Muscle of leg (tissue), 11 donors: ENCODE results near the gene GPR162. TPM values are rescaled to one million over a fixed set of nuclear protein-coding genes. Genes with fewer than 3 reads are reported as not detected.

Source experiments
- DNase-seq: peaks from one replicate; pipeline ENCODE4 v3.0.0; 2013
- H3K27ac ChIP-seq: one replicate; pipeline ENCODE4 v1.5.1; 2013; ENCODE audit warnings: mild to moderate bottlenecking, low read length, control low read depth
- H3K27me3 ChIP-seq: one replicate; pipeline ENCODE4 v1.6.1; 2013; ENCODE audit warnings: low read length; ENCODE audit not compliant: control insufficient read depth, insufficient read depth
- H3K36me3 ChIP-seq: one replicate; pipeline ENCODE4 v1.6.1; 2013; ENCODE audit warnings: low read length; ENCODE audit not compliant: control insufficient read depth, insufficient read depth
- H3K4me1 ChIP-seq: one replicate; pipeline ENCODE4 v1.6.1; 2013; ENCODE audit warnings: low read length; ENCODE audit not compliant: control insufficient read depth, insufficient read depth
- H3K4me3 ChIP-seq: one replicate; pipeline ENCODE4 v1.5.1; 2013; ENCODE audit warnings: low read length, control low read depth
- H3K9me3 ChIP-seq: replicated peaks from 2 replicates; pipeline ENCODE4 v1.6.1; 2013; ENCODE audit warnings: low read depth, low read length; ENCODE audit not compliant: control insufficient read depth
- WGBS: methylation state at CpG from one replicate; pipeline ENCODE4 v1.1.5; 2013; ENCODE audit warnings: missing lambda C conversion rate; ENCODE audit not compliant: insufficient coverage; 5-methylcytosine and 5-hydroxymethylcytosine counted together
- polyA plus RNA-seq, 8 donors: library from polyadenylated mRNA; unstranded; fragments of 120-200 nt; gene quantifications; one replicate each; pipeline versions ENCODE4 v1.2.1 to v1.2.3, GENCODE V29; 2013; ENCODE audit warnings: inconsistent platforms in 1 of 8, low replicate concordance in 1 of 8; ENCODE audit not compliant: insufficient read length in 8 of 8, insufficient read depth in 1 of 8
- total RNA-seq: library from RNA; stranded (reverse); fragments of 120-200 nt; gene quantifications from one replicate; pipeline ENCODE4 v1.2.4, GENCODE V29; 2013

Gene GPR162
- total and polyA plus RNA-seq, 9 donors = 11.3 to 27.3 (median 18.9) TPM

GRCh38 chr12:6778574-6779550 lies 42.8 kb upstream of the GPR162 start:
- no peaks in the 10 kb centered on the region for H3K9me3 ChIP-seq
- H3K36me3 ChIP-seq = peaks cover 10% of the 10 kb centered on the region
- peaks cover 13% of the 10 kb centered on the region for H3K27me3 ChIP-seq
- WGBS = 1% methylated on average over 21 of the region's 35 CpGs
- H3K4me3 ChIP-seq = peak overlapping the region; percentile 38
- DNase-seq = peak; percentile 98
- peaks cover 28% of the 10 kb centered on the region for H3K4me1 ChIP-seq
- peak overlapping the region; percentile 91 for H3K27ac ChIP-seq

GRCh38 chr12:6779708-6780432 lies 41.8 kb upstream of the GPR162 start:
- Histone ChIP-seq H3K27me3 (peaks cover 3% of the 10 kb centered on the region), H3K4me1 (peaks cover 24% of the 10 kb centered on the region), H3K4me3 (no peak overlapping the region), H3K27ac (no peak overlapping the region), H3K9me3 (no peaks in the 10 kb centered on the region), H3K36me3 (peaks cover 7% of the 10 kb centered on the region)
- DNase-seq = no peak
- 81% methylated on average over 6 of the region's 6 CpGs for WGBS

- Histone ChIP-seq H3K4me3 (no peak overlapping the region), H3K27ac (no peak overlapping the region), H3K9me3 (no peaks in the 10 kb centered on the region), H3K27me3 (no peaks in the 10 kb centered on the region), H3K4me1 (peaks cover 24% of the 10 kb centered on the region), H3K36me3 (peaks cover 3% of the 10 kb centered on the region)
- WGBS = 60% methylated on average over 1 of the region's 6 CpGs
- no peak for DNase-seq
Observed at GRCh38 chr12:6780573-6780972, 41.0 kb upstream of the GPR162 start.

GRCh38 chr12:6782119-6782518 lies 39.5 kb upstream of the GPR162 start:
- Histone ChIP-seq H3K4me3 (no peak overlapping the region), H3K4me1 (peaks cover 24% of the 10 kb centered on the region), H3K36me3 (no peaks in the 10 kb centered on the region), H3K27me3 (no peaks in the 10 kb centered on the region), H3K9me3 (no peaks in the 10 kb centered on the region), H3K27ac (no peak overlapping the region)
- WGBS = no CpG with 5 or more reads among the region's 6 CpGs
- DNase-seq = no peak

GRCh38 chr12:6782850-6783566 lies 38.6 kb upstream of the GPR162 start:
- Histone ChIP-seq H3K4me3 (no peak overlapping the region), H3K9me3 (no peaks in the 10 kb centered on the region), H3K4me1 (peaks cover 20% of the 10 kb centered on the region), H3K27me3 (no peaks in the 10 kb centered on the region), H3K36me3 (no peaks in the 10 kb centered on the region), H3K27ac (no peak overlapping the region)
- no peak for DNase-seq
- WGBS = 24% methylated on average over 2 of the region's 10 CpGs

- DNase-seq = no peak
- 83% methylated on average over 3 of the region's 9 CpGs for WGBS
- Histone ChIP-seq H3K27me3 (no peaks in the 10 kb centered on the region), H3K9me3 (no peaks in the 10 kb centered on the region), H3K4me1 (peaks cover 13% of the 10 kb centered on the region), H3K4me3 (no peak overlapping the region), H3K36me3 (no peaks in the 10 kb centered on the region), H3K27ac (no peak overlapping the region)
Observed at GRCh38 chr12:6783828-6784227, 37.8 kb upstream of the GPR162 start.

- Histone ChIP-seq H3K27ac (no peak overlapping the region), H3K36me3 (no peaks in the 10 kb centered on the region), H3K4me1 (peaks cover 12% of the 10 kb centered on the region), H3K4me3 (no peak overlapping the region), H3K27me3 (no peaks in the 10 kb centered on the region), H3K9me3 (no peaks in the 10 kb centered on the region)
- DNase-seq = no peak
- WGBS = 65% methylated on average over 3 of the region's 5 CpGs
Observed at GRCh38 chr12:6784296-6784695, 37.3 kb upstream of the GPR162 start.

- 78% methylated on average over 4 of the region's 5 CpGs for WGBS
- Histone ChIP-seq H3K9me3 (no peaks in the 10 kb centered on the region), H3K36me3 (no peaks in the 10 kb centered on the region), H3K27me3 (no peaks in the 10 kb centered on the region), H3K4me1 (peaks cover 9% of the 10 kb centered on the region), H3K4me3 (no peak overlapping the region), H3K27ac (no peak overlapping the region)
- no peak for DNase-seq
Observed at GRCh38 chr12:6784761-6785160, 36.9 kb upstream of the GPR162 start.

- Histone ChIP-seq H3K9me3 (no peaks in the 10 kb centered on the region), H3K27me3 (no peaks in the 10 kb centered on the region), H3K4me3 (no peak overlapping the region), H3K36me3 (no peaks in the 10 kb centered on the region), H3K4me1 (peaks cover 6% of the 10 kb centered on the region), H3K27ac (no peak overlapping the region)
- WGBS = no CpG with 5 or more reads among the region's 9 CpGs
- DNase-seq = no peak
Observed at GRCh38 chr12:6786416-6787094, 35.1 kb upstream of the GPR162 start.
